HCT116 (cell line): ENCODE data around the gene SERPINB4.

ENCODE experiments used
- CEBPB ChIP-seq: IDR thresholded peaks from 2 replicates; pipeline ENCODE4 v1.6.1; 2012; ENCODE audit warnings: low read depth
- EGR1 ChIP-seq: IDR thresholded peaks from 2 replicates; pipeline ENCODE4 v1.6.1; 2012; ENCODE audit warnings: low read depth
- JUND ChIP-seq: IDR thresholded peaks from 2 replicates; pipeline ENCODE4 v1.6.1; 2012
- POLR2A ChIP-seq: IDR thresholded peaks from 2 replicates; pipeline ENCODE4 v1.7.0; 2011; ENCODE audit warnings: borderline replicate concordance; ENCODE audit not compliant: insufficient read depth, insufficient read length; ENCODE audit errors: extremely low read depth
- POLR2AphosphoS5 ChIP-seq: IDR thresholded peaks from 2 replicates; pipeline ENCODE4 v1.6.1; 2011; ENCODE audit warnings: mild to moderate bottlenecking, low read depth, low read length, moderate library complexity
- RAD21 ChIP-seq: IDR thresholded peaks from 2 replicates; pipeline ENCODE4 v1.6.1; 2012; ENCODE audit warnings: low read depth, mild to moderate bottlenecking
- SIN3A ChIP-seq: IDR thresholded peaks from 2 replicates; pipeline ENCODE4 v1.6.1; 2012; ENCODE audit warnings: low read depth
- SRF ChIP-seq: IDR thresholded peaks from 2 replicates; pipeline ENCODE4 v1.6.1; 2012; ENCODE audit warnings: low read depth
- YY1 ChIP-seq: IDR thresholded peaks from 2 replicates; pipeline ENCODE4 v1.6.1; 2011; ENCODE audit warnings: low read length, low read depth, moderate library complexity, mild to moderate bottlenecking; ENCODE audit not compliant: insufficient replicate concordance; ENCODE audit errors: extremely low read depth
- ZNF274 ChIP-seq: fragments of 200-500 bp; sonication (Bioruptor generic); IDR thresholded peaks from 2 replicates; pipeline ENCODE4 v1.6.1; 2014; ENCODE audit warnings: mild to moderate bottlenecking, low read depth, low read length, inconsistent platforms
- TF ChIP-seq, protein P1 (sequence below), 3 experiments: fragments of 200-600 bp in 1 of 3; sonication (generic) in 1 of 3; IDR thresholded peaks in 2 of 3; conservative IDR thresholded peaks in 1 of 3; 2 replicates each; pipeline ENCODE4 v1.5.1; 2012 to 2017; ENCODE audit warnings: low read depth in 2 of 3, low read length in 2 of 3, antibody characterized with exemption in 1 of 3, borderline replicate concordance in 1 of 3, control low read depth in 1 of 3, mild to moderate bottlenecking in 1 of 3, mixed read lengths in 1 of 3, mixed run types in 1 of 3, moderate library complexity in 1 of 3; ENCODE audit not compliant: insufficient read depth in 1 of 3
- TF ChIP-seq, protein P2 (sequence below): IDR thresholded peaks from 2 replicates; pipeline ENCODE4 v1.6.1; 2012

DNA sequence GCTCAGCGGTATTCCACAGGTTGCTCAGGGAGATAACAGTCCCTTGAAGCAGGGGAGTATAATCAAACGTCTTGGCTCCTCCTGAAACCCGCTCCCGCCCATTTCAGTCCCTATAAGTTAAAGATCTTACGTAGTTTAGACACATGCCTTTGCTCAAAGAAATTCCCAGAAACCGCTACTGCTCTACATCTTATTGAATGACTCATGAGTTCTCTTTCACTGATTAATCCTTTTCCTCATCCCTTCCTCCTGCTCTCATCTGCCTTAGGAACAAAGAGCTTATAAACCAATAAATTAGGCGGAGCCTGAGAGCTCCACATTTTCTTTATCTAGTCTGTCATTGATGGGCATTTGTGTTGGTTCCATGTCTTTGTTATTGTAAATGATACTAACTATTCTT is 4.2 kb upstream of the SERPINB4 start:
- no peak for TF ChIP-seq YY1
- TF ChIP-seq, protein P1, sequence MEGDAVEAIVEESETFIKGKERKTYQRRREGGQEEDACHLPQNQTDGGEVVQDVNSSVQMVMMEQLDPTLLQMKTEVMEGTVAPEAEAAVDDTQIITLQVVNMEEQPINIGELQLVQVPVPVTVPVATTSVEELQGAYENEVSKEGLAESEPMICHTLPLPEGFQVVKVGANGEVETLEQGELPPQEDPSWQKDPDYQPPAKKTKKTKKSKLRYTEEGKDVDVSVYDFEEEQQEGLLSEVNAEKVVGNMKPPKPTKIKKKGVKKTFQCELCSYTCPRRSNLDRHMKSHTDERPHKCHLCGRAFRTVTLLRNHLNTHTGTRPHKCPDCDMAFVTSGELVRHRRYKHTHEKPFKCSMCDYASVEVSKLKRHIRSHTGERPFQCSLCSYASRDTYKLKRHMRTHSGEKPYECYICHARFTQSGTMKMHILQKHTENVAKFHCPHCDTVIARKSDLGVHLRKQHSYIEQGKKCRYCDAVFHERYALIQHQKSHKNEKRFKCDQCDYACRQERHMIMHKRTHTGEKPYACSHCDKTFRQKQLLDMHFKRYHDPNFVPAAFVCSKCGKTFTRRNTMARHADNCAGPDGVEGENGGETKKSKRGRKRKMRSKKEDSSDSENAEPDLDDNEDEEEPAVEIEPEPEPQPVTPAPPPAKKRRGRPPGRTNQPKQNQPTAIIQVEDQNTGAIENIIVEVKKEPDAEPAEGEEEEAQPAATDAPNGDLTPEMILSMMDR (IDR thresholded peaks at IDR 0.05 in 2 of 3, conservative IDR thresholded peaks at IDR 0.05 in 1 of 3; ENCODE audit: borderline replicate concordance in 1 of 3, insufficient read depth in 1 of 3, low read depth in 2 of 3, low read length in 2 of 3) = no peak
- TF ChIP-seq EGR1 = no peak
- no peak for TF ChIP-seq RAD21
- TF ChIP-seq SRF = no peak
- TF ChIP-seq POLR2AphosphoS5 = no peak
- no peak for TF ChIP-seq ZNF274
- no peak for TF ChIP-seq POLR2A
- TF ChIP-seq, protein P2, sequence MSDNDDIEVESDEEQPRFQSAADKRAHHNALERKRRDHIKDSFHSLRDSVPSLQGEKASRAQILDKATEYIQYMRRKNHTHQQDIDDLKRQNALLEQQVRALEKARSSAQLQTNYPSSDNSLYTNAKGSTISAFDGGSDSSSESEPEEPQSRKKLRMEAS = no peak
- TF ChIP-seq JUND = no peak
- TF ChIP-seq SIN3A = no peak
- TF ChIP-seq CEBPB = no peak
